ENCODE measurements around the gene ZBTB40.

Gene ZBTB40

DNA sequence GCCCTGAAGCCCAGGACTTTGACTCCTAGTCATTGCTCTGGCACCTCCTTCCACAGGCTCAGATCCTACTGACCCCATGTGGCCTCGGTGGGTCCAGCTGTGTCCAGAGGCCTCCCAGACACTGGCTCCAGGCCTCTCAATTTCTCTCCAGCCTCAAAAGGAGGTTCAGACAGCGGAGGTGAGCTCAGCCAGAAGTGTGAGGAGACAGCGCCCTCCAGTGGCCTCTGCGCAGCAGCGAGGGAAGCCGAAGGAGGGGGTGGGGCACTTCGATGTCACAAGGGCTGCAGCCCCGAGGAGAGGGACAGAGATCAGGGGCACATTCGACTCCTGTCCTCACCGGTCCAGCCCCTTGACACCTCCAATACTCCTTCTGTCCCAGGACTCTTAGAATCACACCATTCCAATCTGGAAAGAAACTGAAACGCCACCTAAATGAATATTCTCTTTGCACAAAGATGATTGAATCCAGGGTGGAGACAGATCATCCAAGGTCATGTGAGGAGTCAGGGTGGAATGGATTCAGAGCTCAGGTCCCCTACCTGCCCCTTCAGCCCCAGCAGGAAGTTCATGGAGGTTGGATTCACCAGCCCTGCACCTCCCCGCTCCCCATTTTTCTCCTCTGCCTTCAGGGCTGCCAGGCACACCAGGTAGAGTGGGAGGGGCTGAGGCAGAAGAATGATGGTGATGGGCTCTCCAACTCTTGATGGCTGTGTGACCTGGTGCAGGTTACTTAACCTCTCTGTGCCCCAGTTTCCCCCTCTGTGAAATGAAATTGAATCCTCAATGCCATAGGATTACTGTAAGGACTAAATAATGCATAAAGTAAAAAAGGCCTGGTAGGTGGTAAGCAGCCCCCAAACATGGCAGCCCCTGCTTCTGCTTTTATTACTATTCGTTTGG lies 34.8 kb upstream of the ZBTB40 start:
- DNase-seq (ENCODE audit: low spot score) = peak; percentile 84
- peak; percentile 91 for TF ChIP-seq CTCF (conservative IDR thresholded peaks at IDR 0.05; ENCODE audit: low read depth)
- ChIA-PET POLR2A (ENCODE audit: low non-redundant PET) (no interaction called here), CTCF (interaction anchor here (0.6 to 2.6 kb wide), 21 partner anchors 14 to 845 kb away, joined by 3 to 17 read pairs (median 4); no protein-coding TSS in a partner anchor)
- H3K27ac ChIP-seq = no peak overlapping the region

GRCh38 chr1:22417466-22417865 lies 34.2 kb upstream of the ZBTB40 start:
- ChIA-PET POLR2A (ENCODE audit: low non-redundant PET) (no interaction called here), CTCF (interaction anchor here (0.9 to 1.4 kb wide), 2 partner anchors 13 to 216 kb away, joined by 3 to 4 read pairs; no protein-coding TSS in a partner anchor)
- DNase-seq (ENCODE audit: low spot score) = no peak
- no peak for TF ChIP-seq CTCF (conservative IDR thresholded peaks at IDR 0.05; ENCODE audit: low read depth)
- no peak overlapping the region for H3K27ac ChIP-seq

- no peak overlapping the region for H3K27ac ChIP-seq
- no peak for DNase-seq (ENCODE audit: low spot score)
- CTCF ChIA-PET = no interaction called here
- no peak for TF ChIP-seq CTCF (conservative IDR thresholded peaks at IDR 0.05; ENCODE audit: low read depth)
- POLR2A ChIA-PET (ENCODE audit: low non-redundant PET) = no interaction called here
These were observed 33.3 kb upstream of the ZBTB40 start for GRCh38 chr1:22418312-22418711.

- H3K27ac ChIP-seq = no peak overlapping the region
- DNase-seq (ENCODE audit: low spot score) = no peak
- ChIA-PET CTCF (no interaction called here), POLR2A (ENCODE audit: low non-redundant PET) (no interaction called here)
- TF ChIP-seq CTCF (conservative IDR thresholded peaks at IDR 0.05; ENCODE audit: low read depth) = no peak
These were observed 32.7 kb upstream of the ZBTB40 start for GRCh38 chr1:22418933-22419382.

DNA sequence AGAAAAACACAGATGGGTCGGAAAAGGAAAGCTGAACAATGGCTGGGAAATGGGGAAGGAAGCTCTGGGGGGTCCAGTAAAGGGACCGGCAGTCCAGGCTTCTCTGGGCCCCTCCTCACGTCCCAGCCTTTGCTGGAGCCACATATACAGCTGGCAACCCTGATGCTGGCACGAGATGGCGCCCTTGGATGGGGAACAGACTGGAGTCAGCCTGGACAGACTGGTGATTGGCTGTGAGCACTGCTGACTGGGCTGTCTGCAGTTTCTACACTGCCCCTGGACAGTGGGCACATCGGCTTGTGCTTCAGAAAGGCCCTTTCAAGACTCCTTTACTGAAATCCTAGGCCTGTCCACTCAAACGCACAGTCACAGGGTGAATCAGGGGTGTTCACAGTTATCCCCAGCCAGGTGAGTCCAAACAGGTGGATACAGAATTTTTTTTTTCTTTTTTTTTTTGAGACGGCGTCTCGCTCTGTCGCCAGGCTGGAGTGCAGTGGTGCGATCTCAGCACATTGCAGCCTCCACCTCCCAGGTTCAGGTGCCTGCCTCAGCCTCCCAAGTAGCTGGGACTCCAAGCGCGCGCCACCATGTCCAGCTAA lies 31.1 kb upstream of the ZBTB40 start:
- no peak overlapping the region for H3K27ac ChIP-seq
- peak; percentile 84 for DNase-seq (ENCODE audit: low spot score)
- ChIA-PET CTCF (interaction anchor here (0.6 to 2.7 kb wide), 7 partner anchors 13 to 568 kb away, joined by 3 to 46 read pairs (median 3); partner anchors contain the start of gene C1QA), POLR2A (ENCODE audit: low non-redundant PET) (no interaction called here)
- TF ChIP-seq CTCF (conservative IDR thresholded peaks at IDR 0.05; ENCODE audit: low read depth) = peak; percentile 81

DNA sequence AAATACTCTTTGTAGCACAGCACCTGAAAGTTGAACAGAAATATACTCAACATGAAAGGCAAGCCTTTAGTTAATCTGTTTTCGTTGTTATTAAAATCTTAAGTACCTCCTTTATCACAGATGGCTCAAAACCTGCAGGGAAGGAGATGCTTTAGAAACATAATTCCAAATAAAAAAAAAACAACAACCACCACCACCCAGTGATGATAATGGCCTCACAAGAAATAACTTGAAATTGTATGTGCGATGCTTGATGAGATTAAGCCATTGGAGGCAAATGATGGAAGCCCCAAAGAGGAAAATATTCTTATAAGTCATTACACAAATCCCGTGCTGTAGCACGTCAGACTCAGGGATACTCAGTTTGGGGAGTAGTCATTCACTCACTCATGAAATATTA lies 24.9 kb upstream of the ZBTB40 start:
- POLR2A ChIA-PET (ENCODE audit: low non-redundant PET) = no interaction called here
- no peak for DNase-seq (ENCODE audit: low spot score)
- H3K27ac ChIP-seq = no peak overlapping the region
- CTCF ChIA-PET = no interaction called here
- TF ChIP-seq CTCF (conservative IDR thresholded peaks at IDR 0.05; ENCODE audit: low read depth) = no peak
